ENCODE data around the gene ENTPD1.
A peak's percentile ranks its signal among the peaks of the same experiment; 100 is the strongest.

Gene ENTPD1

DNA sequence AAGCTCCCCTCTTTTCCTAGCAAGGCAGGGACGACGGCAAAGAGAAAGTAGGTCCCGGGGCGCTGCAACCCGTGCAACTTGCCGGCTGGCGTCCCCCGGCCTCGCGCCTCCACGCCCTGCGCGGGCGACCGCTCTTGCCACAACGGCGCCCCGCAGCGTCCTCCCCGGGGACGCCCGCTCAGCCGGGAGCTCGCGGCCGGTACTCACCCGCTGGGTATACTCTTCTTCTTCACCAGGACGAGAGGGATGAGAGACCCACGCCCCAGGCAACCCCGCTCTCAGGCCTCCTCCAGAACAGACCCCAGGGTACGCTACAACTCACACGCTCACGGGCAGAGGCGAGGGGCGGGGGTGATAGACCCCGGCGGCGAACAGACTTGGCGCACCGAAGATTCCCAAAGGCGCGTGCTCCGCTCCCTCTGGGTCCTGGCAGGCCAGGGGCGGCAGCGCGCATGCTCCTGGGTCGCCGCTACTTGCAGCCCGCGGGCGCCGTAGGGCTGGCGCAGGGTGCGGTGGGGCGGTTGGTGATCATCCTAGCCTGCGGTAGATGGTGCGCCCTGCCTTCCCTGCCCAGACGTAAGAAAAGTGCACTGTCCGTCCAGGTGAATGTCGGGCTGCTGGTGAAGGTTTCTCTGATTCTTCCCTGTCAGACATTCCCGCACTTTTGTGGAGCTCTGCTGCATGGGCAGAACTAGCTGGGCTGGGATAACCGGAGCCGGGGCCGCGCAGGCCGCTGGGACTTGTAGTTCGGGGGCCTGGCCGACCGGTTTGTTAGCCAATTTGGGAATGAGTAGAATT lies 151.7 kb downstream of the ENTPD1 start, which contains the start of gene CC2D2B (continued):
- TF ChIP-seq, protein P1, sequence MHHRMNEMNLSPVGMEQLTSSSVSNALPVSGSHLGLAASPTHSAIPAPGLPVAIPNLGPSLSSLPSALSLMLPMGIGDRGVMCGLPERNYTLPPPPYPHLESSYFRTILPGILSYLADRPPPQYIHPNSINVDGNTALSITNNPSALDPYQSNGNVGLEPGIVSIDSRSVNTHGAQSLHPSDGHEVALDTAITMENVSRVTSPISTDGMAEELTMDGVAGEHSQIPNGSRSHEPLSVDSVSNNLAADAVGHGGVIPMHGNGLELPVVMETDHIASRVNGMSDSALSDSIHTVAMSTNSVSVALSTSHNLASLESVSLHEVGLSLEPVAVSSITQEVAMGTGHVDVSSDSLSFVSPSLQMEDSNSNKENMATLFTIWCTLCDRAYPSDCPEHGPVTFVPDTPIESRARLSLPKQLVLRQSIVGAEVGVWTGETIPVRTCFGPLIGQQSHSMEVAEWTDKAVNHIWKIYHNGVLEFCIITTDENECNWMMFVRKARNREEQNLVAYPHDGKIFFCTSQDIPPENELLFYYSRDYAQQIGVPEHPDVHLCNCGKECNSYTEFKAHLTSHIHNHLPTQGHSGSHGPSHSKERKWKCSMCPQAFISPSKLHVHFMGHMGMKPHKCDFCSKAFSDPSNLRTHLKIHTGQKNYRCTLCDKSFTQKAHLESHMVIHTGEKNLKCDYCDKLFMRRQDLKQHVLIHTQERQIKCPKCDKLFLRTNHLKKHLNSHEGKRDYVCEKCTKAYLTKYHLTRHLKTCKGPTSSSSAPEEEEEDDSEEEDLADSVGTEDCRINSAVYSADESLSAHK (tag by site-specific recombination; IDR thresholded peaks at IDR 0.05), result no peak
- TF ChIP-seq ZNF211 (tag by site-specific recombination; IDR thresholded peaks at IDR 0.05; ENCODE audit: low read depth) (no peak), SP3 (tag by site-specific recombination; IDR thresholded peaks at IDR 0.05) (peak; percentile 65), ZNF473 (tag by site-specific recombination; IDR thresholded peaks at IDR 0.05) (no peak), ZNF394 (tag by site-specific recombination; IDR thresholded peaks at IDR 0.05; ENCODE audit: borderline replicate concordance) (peak; percentile 33; the same call in 1 of the 2 replicates), GFI1B (tag by site-specific recombination; IDR thresholded peaks at IDR 0.05) (no peak), ZNF530 (tag by site-specific recombination; IDR thresholded peaks at IDR 0.05; ENCODE audit: low read depth) (peak; percentile 12; the same call in 1 of the 2 replicates), ZNF785 (tag by site-specific recombination; IDR thresholded peaks at IDR 0.05) (no peak), ZNF112 (tag by site-specific recombination; IDR thresholded peaks at IDR 0.05) (no peak), ZNF629 (tag by site-specific recombination; IDR thresholded peaks at IDR 0.05) (peak; percentile 25; the same call in 1 of the 2 replicates), SP7 (tag by site-specific recombination; IDR thresholded peaks at IDR 0.05) (peak; percentile 70), ZNF132 (tag by site-specific recombination; IDR thresholded peaks at IDR 0.05; ENCODE audit: borderline replicate concordance) (no peak), MZF1 (tag by site-specific recombination; IDR thresholded peaks at IDR 0.05; ENCODE audit: borderline replicate concordance) (no peak), ZNF623 (tag by site-specific recombination; IDR thresholded peaks at IDR 0.05) (no peak), KLF8 (tag by site-specific recombination; IDR thresholded peaks at IDR 0.05) (peak; percentile 55), BCL11B (tag by site-specific recombination; IDR thresholded peaks at IDR 0.05; ENCODE audit: low read depth) (no peak)
- TF ChIP-seq, protein P2, sequence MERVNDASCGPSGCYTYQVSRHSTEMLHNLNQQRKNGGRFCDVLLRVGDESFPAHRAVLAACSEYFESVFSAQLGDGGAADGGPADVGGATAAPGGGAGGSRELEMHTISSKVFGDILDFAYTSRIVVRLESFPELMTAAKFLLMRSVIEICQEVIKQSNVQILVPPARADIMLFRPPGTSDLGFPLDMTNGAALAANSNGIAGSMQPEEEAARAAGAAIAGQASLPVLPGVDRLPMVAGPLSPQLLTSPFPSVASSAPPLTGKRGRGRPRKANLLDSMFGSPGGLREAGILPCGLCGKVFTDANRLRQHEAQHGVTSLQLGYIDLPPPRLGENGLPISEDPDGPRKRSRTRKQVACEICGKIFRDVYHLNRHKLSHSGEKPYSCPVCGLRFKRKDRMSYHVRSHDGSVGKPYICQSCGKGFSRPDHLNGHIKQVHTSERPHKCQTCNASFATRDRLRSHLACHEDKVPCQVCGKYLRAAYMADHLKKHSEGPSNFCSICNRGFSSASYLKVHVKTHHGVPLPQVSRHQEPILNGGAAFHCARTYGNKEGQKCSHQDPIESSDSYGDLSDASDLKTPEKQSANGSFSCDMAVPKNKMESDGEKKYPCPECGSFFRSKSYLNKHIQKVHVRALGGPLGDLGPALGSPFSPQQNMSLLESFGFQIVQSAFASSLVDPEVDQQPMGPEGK (tag by site-specific recombination; IDR thresholded peaks at IDR 0.05), result peak; percentile 67; the same call in 1 of the 2 replicates
- TF ChIP-seq, protein P3, sequence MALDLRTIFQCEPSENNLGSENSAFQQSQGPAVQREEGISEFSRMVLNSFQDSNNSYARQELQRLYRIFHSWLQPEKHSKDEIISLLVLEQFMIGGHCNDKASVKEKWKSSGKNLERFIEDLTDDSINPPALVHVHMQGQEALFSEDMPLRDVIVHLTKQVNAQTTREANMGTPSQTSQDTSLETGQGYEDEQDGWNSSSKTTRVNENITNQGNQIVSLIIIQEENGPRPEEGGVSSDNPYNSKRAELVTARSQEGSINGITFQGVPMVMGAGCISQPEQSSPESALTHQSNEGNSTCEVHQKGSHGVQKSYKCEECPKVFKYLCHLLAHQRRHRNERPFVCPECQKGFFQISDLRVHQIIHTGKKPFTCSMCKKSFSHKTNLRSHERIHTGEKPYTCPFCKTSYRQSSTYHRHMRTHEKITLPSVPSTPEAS (tag by site-specific recombination; IDR thresholded peaks at IDR 0.05), result no peak
- TF ChIP-seq, protein P4, sequence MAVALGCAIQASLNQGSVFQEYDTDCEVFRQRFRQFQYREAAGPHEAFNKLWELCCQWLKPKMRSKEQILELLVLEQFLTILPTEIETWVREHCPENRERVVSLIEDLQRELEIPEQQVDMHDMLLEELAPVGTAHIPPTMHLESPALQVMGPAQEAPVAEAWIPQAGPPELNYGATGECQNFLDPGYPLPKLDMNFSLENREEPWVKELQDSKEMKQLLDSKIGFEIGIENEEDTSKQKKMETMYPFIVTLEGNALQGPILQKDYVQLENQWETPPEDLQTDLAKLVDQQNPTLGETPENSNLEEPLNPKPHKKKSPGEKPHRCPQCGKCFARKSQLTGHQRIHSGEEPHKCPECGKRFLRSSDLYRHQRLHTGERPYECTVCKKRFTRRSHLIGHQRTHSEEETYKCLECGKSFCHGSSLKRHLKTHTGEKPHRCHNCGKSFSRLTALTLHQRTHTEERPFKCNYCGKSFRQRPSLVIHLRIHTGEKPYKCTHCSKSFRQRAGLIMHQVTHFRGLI (tag by site-specific recombination; IDR thresholded peaks at IDR 0.05), result peak; percentile 94
- TF ChIP-seq, protein P5, sequence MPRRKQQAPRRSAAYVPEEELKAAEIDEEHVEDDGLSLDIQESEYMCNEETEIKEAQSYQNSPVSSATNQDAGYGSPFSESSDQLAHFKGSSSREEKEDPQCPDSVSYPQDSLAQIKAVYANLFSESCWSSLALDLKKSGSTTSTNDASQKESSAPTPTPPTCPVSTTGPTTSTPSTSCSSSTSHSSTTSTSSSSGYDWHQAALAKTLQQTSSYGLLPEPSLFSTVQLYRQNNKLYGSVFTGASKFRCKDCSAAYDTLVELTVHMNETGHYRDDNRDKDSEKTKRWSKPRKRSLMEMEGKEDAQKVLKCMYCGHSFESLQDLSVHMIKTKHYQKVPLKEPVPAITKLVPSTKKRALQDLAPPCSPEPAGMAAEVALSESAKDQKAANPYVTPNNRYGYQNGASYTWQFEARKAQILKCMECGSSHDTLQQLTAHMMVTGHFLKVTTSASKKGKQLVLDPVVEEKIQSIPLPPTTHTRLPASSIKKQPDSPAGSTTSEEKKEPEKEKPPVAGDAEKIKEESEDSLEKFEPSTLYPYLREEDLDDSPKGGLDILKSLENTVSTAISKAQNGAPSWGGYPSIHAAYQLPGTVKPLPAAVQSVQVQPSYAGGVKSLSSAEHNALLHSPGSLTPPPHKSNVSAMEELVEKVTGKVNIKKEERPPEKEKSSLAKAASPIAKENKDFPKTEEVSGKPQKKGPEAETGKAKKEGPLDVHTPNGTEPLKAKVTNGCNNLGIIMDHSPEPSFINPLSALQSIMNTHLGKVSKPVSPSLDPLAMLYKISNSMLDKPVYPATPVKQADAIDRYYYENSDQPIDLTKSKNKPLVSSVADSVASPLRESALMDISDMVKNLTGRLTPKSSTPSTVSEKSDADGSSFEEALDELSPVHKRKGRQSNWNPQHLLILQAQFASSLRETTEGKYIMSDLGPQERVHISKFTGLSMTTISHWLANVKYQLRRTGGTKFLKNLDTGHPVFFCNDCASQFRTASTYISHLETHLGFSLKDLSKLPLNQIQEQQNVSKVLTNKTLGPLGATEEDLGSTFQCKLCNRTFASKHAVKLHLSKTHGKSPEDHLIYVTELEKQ (tag by site-specific recombination; IDR thresholded peaks at IDR 0.05; ENCODE audit: borderline replicate concordance), result no peak
- TF ChIP-seq, protein P6, sequence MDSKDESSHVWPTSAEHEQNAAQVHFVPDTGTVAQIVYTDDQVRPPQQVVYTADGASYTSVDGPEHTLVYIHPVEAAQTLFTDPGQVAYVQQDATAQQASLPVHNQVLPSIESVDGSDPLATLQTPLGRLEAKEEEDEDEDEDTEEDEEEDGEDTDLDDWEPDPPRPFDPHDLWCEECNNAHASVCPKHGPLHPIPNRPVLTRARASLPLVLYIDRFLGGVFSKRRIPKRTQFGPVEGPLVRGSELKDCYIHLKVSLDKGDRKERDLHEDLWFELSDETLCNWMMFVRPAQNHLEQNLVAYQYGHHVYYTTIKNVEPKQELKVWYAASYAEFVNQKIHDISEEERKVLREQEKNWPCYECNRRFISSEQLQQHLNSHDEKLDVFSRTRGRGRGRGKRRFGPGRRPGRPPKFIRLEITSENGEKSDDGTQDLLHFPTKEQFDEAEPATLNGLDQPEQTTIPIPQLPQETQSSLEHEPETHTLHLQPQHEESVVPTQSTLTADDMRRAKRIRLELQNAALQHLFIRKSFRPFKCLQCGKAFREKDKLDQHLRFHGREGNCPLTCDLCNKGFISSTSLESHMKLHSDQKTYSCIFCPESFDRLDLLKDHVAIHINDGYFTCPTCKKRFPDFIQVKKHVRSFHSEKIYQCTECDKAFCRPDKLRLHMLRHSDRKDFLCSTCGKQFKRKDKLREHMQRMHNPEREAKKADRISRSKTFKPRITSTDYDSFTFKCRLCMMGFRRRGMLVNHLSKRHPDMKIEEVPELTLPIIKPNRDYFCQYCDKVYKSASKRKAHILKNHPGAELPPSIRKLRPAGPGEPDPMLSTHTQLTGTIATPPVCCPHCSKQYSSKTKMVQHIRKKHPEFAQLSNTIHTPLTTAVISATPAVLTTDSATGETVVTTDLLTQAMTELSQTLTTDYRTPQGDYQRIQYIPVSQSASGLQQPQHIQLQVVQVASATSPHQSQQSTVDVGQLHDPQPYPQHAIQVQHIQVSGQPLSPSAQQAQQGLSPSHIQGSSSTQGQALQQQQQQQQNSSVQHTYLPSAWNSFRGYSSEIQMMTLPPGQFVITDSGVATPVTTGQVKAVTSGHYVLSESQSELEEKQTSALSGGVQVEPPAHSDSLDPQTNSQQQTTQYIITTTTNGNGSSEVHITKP (tag by site-specific recombination; IDR thresholded peaks at IDR 0.05), result peak; percentile 88
- TF ChIP-seq, protein P7, sequence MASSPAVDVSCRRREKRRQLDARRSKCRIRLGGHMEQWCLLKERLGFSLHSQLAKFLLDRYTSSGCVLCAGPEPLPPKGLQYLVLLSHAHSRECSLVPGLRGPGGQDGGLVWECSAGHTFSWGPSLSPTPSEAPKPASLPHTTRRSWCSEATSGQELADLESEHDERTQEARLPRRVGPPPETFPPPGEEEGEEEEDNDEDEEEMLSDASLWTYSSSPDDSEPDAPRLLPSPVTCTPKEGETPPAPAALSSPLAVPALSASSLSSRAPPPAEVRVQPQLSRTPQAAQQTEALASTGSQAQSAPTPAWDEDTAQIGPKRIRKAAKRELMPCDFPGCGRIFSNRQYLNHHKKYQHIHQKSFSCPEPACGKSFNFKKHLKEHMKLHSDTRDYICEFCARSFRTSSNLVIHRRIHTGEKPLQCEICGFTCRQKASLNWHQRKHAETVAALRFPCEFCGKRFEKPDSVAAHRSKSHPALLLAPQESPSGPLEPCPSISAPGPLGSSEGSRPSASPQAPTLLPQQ (tag by site-specific recombination; IDR thresholded peaks at IDR 0.05), result peak; percentile 87

Data from HEK293 (cell line).